ENCODE results near the gene ARHGAP9. TPM values are rescaled to one million over a fixed set of nuclear protein-coding genes. Genes with fewer than 3 reads are reported as not detected.
A peak's percentile ranks its signal among the peaks of the same experiment; 100 is the strongest.

The ARHGAP9 gene
- total RNA-seq, 2 experiments from 2014 or later, result 354 to 370 TPM

GRCh38 chr12:57465747-57466505 is 13.7 kb downstream of the ARHGAP9 start:
- CTCF ChIA-PET, result interaction anchor here (1.0 to 1.1 kb wide), 2 partner anchors 10 to 16 kb away, joined by 3 read pairs; no protein-coding TSS in a partner anchor
- DNase-seq, result no peak
- Histone ChIP-seq H3K36me3 (ENCODE audit: insufficient read depth, low read length) (peaks cover 27% of the 10 kb centered on the region), H3K9me3 (ENCODE audit: control insufficient read depth in 1 of 2, insufficient read depth in 1 of 2, low read length in 2 of 2) (no peaks in the 10 kb centered on the region), H3K4me3 (ENCODE audit: low read length) (no peak overlapping the region), H3K4me1 (ENCODE audit: insufficient read depth, low read length) (peaks cover 31% of the 10 kb centered on the region), H3K27me3 (ENCODE audit: control insufficient read depth in 1 of 2, insufficient read depth in 2 of 2, low read length in 2 of 2) (peaks cover 6 to 11% of the 10 kb centered on the region in 2 experiments), H3K27ac (ENCODE audit: low read depth in 1 of 2, low read length in 2 of 2) (no peak overlapping the region)
- Mint-ChIP-seq H3K27ac (peak overlapping the region; percentile 63), H3K4me1 (ENCODE audit: low read depth) (peaks cover 41% of the 10 kb centered on the region), H3K36me3 (ENCODE audit: low read depth) (peaks cover 35% of the 10 kb centered on the region), H3K9me3 (no peaks in the 10 kb centered on the region), H3K27me3 (peaks cover 14% of the 10 kb centered on the region), H3K4me3 (no peak overlapping the region)
- POLR2A ChIA-PET, result interaction anchor here (1.0 to 1.9 kb wide), 3 partner anchors 12 to 21 kb away, joined by 4 to 9 read pairs (median 7); partner anchors contain the start of genes ARHGAP9 and MARS1
- ATAC-seq (ENCODE audit: poor library complexity), result no peak
- intact Hi-C loops (cut with DNase I, micrococcal nuclease), result loop anchor here in 1 of 2 experiments (2.0 kb wide), 1 partner anchor 61 kb away; no protein-coding TSS in a partner anchor
- TF ChIP-seq CTCF (IDR thresholded peaks at IDR 0.05), result no peak

GRCh38 chr12:57465030-57465746 is 14.5 kb downstream of the ARHGAP9 start:
- peaks cover 32% of the 10 kb centered on the region for H3K4me1 ChIP-seq (ENCODE audit: insufficient read depth, low read length)
- H3K4me1 Mint-ChIP-seq (ENCODE audit: low read depth), result peaks cover 46% of the 10 kb centered on the region
- no peaks in the 10 kb centered on the region for H3K9me3 Mint-ChIP-seq
- no peak for DNase-seq
- peak overlapping the region; percentile 63 for H3K27ac Mint-ChIP-seq
- peaks cover 18% of the 10 kb centered on the region for H3K27me3 Mint-ChIP-seq
- H3K36me3 ChIP-seq (ENCODE audit: insufficient read depth, low read length), result peaks cover 20% of the 10 kb centered on the region
- H3K4me3 Mint-ChIP-seq, result no peak overlapping the region
- TF ChIP-seq CTCF (IDR thresholded peaks at IDR 0.05), result no peak
- intact Hi-C loops (cut with DNase I, micrococcal nuclease), result loop anchor here in 1 of 2 experiments (2.0 kb wide), 1 partner anchor 62 kb away; no protein-coding TSS in a partner anchor
- no peak for ATAC-seq (ENCODE audit: poor library complexity)
- H3K27me3 ChIP-seq (ENCODE audit: control insufficient read depth in 1 of 2, insufficient read depth in 2 of 2, low read length in 2 of 2), result peaks cover 9 to 14% of the 10 kb centered on the region in 2 experiments
- H3K9me3 ChIP-seq (ENCODE audit: control insufficient read depth in 1 of 2, insufficient read depth in 1 of 2, low read length in 2 of 2), result no peaks in the 10 kb centered on the region
- no peak overlapping the region for H3K4me3 ChIP-seq (ENCODE audit: low read length)
- POLR2A ChIA-PET, result interaction anchor here (1.0 to 1.9 kb wide), 3 partner anchors 13 to 22 kb away, joined by 4 to 9 read pairs (median 7); partner anchors contain the start of genes ARHGAP9 and MARS1
- peaks cover 27% of the 10 kb centered on the region for H3K36me3 Mint-ChIP-seq (ENCODE audit: low read depth)
- no peak overlapping the region for H3K27ac ChIP-seq (ENCODE audit: low read depth in 1 of 2, low read length in 2 of 2)
- CTCF ChIA-PET, result interaction anchor here (1.0 to 1.1 kb wide), 2 partner anchors 9 to 17 kb away, joined by 3 read pairs; no protein-coding TSS in a partner anchor

- Mint-ChIP-seq H3K9me3 (no peaks in the 10 kb centered on the region), H3K27ac (peak overlapping the region; percentile 4), H3K36me3 (ENCODE audit: low read depth) (peaks cover 23% of the 10 kb centered on the region), H3K4me1 (ENCODE audit: low read depth) (peaks cover 50% of the 10 kb centered on the region), H3K4me3 (no peak overlapping the region), H3K27me3 (peaks cover 20% of the 10 kb centered on the region)
- Histone ChIP-seq H3K36me3 (ENCODE audit: insufficient read depth, low read length) (peaks cover 14% of the 10 kb centered on the region), H3K9me3 (ENCODE audit: control insufficient read depth in 1 of 2, insufficient read depth in 1 of 2, low read length in 2 of 2) (no peaks in the 10 kb centered on the region), H3K27me3 (ENCODE audit: control insufficient read depth in 1 of 2, insufficient read depth in 2 of 2, low read length in 2 of 2) (peaks cover 9 to 14% of the 10 kb centered on the region in 2 experiments), H3K27ac (ENCODE audit: low read depth in 1 of 2, low read length in 2 of 2) (no peak overlapping the region), H3K4me3 (ENCODE audit: low read length) (no peak overlapping the region), H3K4me1 (ENCODE audit: insufficient read depth, low read length) (peaks cover 38% of the 10 kb centered on the region)
- ChIA-PET CTCF (interaction anchor here (1.0 to 4.6 kb wide), 2 partner anchors 9 to 11 kb away, joined by 3 to 35 read pairs; no protein-coding TSS in a partner anchor), POLR2A (no interaction called here)
- ATAC-seq (ENCODE audit: poor library complexity) (no peak), DNase-seq (no peak)
- intact Hi-C loops (cut with DNase I, micrococcal nuclease), result loop anchor here in 1 of 2 experiments (2.0 kb wide), 1 partner anchor 62 kb away; no protein-coding TSS in a partner anchor
- TF ChIP-seq CTCF (IDR thresholded peaks at IDR 0.05), result no peak
Observed at GRCh38 chr12:57464569-57464968, 15.1 kb downstream of the ARHGAP9 start.
